Right renal cortex interstitium (tissue), 3 donors: ENCODE results near the gene DDX10. TPM values are rescaled to one million over a fixed set of nuclear protein-coding genes. Genes with fewer than 3 reads are reported as not detected.
"Not testable (repeated sequence)": the region's sequence is repeated elsewhere in the genome, so short reads cannot be mapped to it uniquely, and the experiment has no call there.

ENCODE experiments used
- DNase-seq, 3 donors: peaks; one replicate each; pipeline ENCODE4 v3.0.0-alpha.2; 2013; ENCODE audit warnings: low read depth in 3 of 3, low spot score in 2 of 3
- polyA plus RNA-seq, 3 donors: library from polyadenylated mRNA; unstranded; fragments of 120-200 nt; gene quantifications; one replicate each; pipeline ENCODE4 v1.2.1, GENCODE V29; 2013; ENCODE audit not compliant: insufficient read length in 3 of 3

The DDX10 gene
- polyA plus RNA-seq, 3 donors, result 91.9 to 107 (median 97.4) TPM

- not testable (repeated sequence) for DNase-seq
Measured at GRCh38 chr11:108654100-108654499, 10.8 kb upstream of the DDX10 start.

- DNase-seq, result peak in 1 of 3 donors; percentile 8
Measured at GRCh38 chr11:108654994-108655631, 9.8 kb upstream of the DDX10 start.

- no peak for DNase-seq
Measured at GRCh38 chr11:108662700-108663099, 2.2 kb upstream of the DDX10 start.

GRCh38 chr11:108663154-108663877 lies 1.6 kb upstream of the DDX10 start:
- DNase-seq, result no peak

GRCh38 chr11:108666373-108666772 lies 1.5 kb downstream of the DDX10 start:
- DNase-seq, result no peak

GRCh38 chr11:108669286-108669685 lies 4.4 kb downstream of the DDX10 start:
- no peak for DNase-seq

- DNase-seq, result no peak
Measured at GRCh38 chr11:108669711-108670110, 4.8 kb downstream of the DDX10 start.

GRCh38 chr11:108670451-108670850 lies 5.6 kb downstream of the DDX10 start:
- no peak for DNase-seq

- DNase-seq, result no peak
Measured at GRCh38 chr11:108672113-108672512, 7.2 kb downstream of the DDX10 start.

GRCh38 chr11:108672786-108673185 lies 7.9 kb downstream of the DDX10 start:
- no peak for DNase-seq

- DNase-seq, result no peak
Measured at GRCh38 chr11:108679045-108679444, 14.2 kb downstream of the DDX10 start.

GRCh38 chr11:108680271-108680670 lies 15.4 kb downstream of the DDX10 start:
- no peak for DNase-seq

GRCh38 chr11:108685419-108686130 lies 20.7 kb downstream of the DDX10 start:
- no peak for DNase-seq

GRCh38 chr11:108693852-108694251 lies 29.0 kb downstream of the DDX10 start:
- DNase-seq, result no peak

GRCh38 chr11:108694846-108695245 lies 30.0 kb downstream of the DDX10 start:
- no peak for DNase-seq

- DNase-seq, result peak; percentile 38 to 53 (median 52)
Measured at GRCh38 chr11:108697872-108698473, 33.1 kb downstream of the DDX10 start.

GRCh38 chr11:108698844-108699642 lies 34.2 kb downstream of the DDX10 start:
- no peak for DNase-seq

GRCh38 chr11:108703916-108704315 lies 39.0 kb downstream of the DDX10 start:
- no peak for DNase-seq

- DNase-seq, result no peak
Measured at GRCh38 chr11:108705061-108705460, 40.2 kb downstream of the DDX10 start.

- DNase-seq, result no peak
Measured at GRCh38 chr11:108708173-108708572, 43.3 kb downstream of the DDX10 start.
